HG03139 (cell line): Measurements from ENCODE around the gene SMARCA2.

Experiments
- ATAC-seq: cut with Tn5 transposase; IDR thresholded peaks from one replicate; pipeline ENCODE4 v1.9.1; 2021; ENCODE audit not compliant: unreplicated experiment

Gene SMARCA2

GRCh38 chr9:2086971-2087370 lies 71.8 kb downstream of the SMARCA2 start:
- ATAC-seq, result no peak

DNA sequence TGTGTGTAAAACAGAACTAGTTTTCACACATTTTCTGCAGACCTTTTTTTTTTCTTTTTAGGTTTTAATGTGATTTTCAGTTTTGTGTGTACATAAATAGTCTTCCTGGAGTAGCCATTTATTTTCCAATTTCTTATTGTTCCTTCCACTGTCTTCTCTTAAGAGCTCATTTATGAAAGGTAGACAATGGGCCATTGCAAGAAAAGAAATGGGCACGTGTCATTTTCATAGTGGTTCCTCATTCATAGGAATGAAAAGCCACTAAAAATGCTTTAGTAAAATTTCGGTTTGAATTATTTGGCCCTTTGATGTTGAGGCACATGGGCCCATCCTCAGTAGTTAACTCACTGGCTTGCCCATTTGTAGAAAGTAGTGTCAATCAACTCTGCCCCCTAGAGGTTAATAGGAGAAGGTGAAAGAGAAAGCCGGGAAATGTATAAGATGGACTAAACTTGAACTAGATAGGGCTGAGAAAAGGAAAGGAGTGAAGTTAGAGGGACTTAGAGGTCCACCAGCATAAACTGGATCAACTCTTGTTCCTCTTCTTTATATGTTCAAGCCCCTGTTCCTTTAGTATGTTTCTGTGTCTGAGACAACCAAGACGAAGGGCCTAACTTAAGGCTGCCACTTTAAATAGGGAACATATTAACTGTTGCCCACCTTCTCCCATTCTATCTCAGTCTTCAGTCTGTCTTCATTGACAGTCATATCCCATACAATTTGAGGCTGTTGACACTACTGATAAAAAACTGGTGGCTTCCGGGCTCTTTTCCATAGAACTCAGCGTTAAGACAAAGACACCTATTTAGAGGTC lies 72.6 kb downstream of the SMARCA2 start:
- ATAC-seq, result peak; percentile 84

GRCh38 chr9:2093920-2094597 lies 78.9 kb downstream of the SMARCA2 start:
- ATAC-seq, result no peak

DNA sequence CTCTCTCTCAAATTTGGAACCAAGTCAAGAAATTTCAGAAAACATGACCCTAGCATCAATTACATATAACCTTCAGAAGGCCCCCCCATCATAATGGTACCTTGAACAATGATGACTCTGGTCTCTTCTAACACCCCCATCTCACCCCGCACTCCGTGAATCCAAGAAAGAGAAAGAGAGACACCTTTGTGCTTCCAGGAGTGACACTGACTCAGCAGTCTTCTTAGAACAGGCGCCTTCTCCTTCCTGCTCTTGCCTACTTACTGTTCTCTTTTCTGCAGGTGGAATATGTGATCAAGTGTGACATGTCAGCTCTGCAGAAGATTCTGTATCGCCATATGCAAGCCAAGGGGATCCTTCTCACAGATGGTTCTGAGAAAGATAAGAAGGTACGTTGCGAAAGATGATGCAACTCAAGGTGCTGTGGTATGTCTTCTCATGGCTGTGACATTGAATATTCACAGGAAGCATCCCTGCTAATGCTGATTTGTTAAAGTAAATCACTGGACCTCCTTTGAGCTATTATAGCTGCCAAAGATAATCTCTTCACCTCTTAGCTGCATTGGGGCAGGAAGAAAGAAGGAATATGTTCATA lies 81.3 kb downstream of the SMARCA2 start:
- no peak for ATAC-seq

- ATAC-seq, result no peak
These were observed 91.5 kb downstream of the SMARCA2 start for GRCh38 chr9:2106666-2107065.

DNA sequence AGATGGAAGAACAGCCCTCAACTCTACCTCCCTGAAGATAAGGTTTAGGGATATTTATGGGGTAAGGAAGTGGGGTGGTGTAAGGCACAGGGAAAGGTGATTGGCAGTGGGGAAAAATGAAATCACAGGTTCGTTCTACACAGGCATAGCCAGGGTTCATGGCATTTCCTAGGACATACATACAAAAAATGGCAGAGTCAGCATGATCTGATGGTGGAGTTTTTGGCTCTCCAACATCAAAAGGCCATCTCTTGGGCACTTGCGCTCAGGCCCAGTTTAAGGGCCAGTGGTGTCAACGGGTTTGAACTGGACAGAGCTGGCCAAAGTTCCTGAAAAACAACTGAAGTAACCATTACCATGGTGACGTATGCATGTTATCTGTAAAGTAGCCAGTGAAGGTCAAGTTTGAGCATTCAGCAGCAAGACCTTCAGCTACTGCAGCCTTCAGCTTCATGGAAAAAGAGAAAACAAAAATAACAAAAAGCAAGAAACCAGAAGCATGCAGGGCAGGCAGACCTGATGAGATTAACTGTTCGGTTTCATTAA lies 92.8 kb downstream of the SMARCA2 start:
- no peak for ATAC-seq

DNA sequence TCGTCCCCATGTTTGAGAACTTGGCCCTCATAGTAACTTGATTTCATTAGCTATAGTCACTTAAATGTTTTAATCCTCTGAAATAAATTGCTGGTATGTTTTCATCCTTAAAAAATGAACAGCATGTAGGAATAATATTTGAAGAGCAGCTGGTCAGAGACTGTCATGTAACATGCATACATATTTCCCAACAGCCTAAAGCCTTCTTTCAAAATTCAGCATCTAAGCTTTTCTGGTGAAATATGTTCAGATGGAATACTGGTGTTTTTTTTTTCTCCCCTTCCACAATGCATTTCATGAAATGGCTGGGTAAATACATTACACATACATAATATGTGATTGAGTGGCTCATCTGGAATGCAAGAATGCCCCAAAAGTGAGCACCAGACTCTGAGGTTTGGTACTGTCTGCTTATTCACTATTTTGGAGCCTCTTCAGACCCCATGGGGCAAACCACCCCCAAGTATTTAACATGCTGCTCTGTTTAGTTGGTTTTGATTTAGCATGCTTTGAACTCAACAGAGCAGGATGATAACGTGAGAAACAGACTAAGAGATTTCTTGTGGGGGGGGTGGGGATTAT lies 94.0 kb downstream of the SMARCA2 start:
- no peak for ATAC-seq

DNA sequence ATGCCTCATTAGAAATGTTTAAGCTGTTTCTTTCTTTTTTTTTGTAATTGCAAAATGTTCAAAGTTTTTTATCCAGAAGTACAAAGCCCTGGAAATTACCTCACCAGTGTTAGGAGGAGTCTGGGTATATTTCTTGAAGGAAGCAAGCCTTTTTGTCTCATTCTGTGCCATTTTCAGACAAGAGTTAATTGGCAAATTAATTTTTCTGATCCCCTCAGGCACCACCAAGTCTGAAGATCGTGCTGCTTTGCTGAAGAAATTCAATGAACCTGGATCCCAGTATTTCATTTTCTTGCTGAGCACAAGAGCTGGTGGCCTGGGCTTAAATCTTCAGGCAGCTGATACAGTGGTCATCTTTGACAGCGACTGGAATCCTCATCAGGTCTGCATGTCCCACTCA lies 94.9 kb downstream of the SMARCA2 start:
- ATAC-seq, result no peak

- no peak for ATAC-seq
These were observed 100.9 kb downstream of the SMARCA2 start for GRCh38 chr9:2116073-2116472.

DNA sequence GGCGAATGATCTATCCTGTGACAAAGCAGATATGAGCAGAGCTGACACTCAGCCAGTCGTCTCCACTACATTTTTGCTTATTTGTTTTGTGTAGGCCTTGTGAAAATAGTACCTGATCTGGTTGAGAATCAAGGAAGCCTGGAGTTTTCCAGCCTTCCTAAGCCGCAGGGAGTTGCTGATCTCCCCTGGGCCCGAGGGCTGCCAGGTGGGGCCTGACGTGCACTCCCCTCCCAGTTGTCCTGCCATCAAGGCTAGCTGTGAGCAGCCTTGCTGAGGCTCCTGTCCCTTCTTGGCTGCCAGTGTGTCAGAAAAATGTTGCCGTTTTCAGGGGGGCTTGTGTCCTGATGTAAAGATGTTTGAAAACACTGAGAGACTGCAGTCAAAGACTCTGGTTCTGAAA lies 102.4 kb downstream of the SMARCA2 start:
- no peak for ATAC-seq

DNA sequence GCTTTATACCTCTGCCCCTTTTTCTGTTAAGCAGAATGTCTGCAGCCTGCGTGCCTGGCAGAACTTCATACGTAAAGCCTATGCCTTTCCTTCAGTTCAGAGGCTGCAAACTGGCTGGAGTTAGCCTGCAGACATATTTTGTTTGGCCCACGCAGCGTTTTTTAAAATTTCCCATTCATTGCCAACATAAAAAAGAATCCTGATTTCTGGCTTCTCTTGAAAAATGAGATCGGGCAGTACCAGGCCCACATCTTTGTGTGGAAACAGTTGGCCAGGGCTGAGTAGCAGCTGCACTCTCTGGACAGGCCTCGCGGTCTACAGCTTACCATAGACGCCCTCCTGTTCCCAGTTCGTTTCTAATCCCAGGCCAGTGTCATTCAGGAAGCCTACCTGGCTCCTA lies 104.4 kb downstream of the SMARCA2 start:
- no peak for ATAC-seq

- ATAC-seq, result no peak
These were observed 106.0 kb downstream of the SMARCA2 start for GRCh38 chr9:2120926-2121689.

DNA sequence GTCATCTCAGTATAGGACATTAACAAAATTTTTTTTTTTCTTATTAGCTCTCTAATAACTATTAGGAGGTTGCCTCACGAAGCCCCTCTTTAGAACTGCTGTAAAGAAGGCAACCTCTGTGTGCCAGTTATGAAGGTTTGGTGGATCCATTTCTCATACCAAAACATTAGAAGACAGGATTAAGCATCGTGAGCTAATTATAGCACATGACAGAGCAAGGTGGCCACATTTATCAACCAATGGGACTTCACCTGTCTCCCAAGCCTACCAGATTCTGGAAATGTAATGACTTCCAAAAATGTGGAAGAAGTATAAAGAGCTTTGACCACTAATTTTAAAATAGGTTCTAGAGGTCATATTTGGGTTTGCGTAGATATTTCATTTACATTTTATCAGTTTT lies 107.2 kb downstream of the SMARCA2 start:
- ATAC-seq, result no peak

- peak; percentile 89 for ATAC-seq
These were observed 110.8 kb downstream of the SMARCA2 start for GRCh38 chr9:2125906-2126305.

GRCh38 chr9:2126331-2126803 lies 111.2 kb downstream of the SMARCA2 start:
- ATAC-seq, result no peak

DNA sequence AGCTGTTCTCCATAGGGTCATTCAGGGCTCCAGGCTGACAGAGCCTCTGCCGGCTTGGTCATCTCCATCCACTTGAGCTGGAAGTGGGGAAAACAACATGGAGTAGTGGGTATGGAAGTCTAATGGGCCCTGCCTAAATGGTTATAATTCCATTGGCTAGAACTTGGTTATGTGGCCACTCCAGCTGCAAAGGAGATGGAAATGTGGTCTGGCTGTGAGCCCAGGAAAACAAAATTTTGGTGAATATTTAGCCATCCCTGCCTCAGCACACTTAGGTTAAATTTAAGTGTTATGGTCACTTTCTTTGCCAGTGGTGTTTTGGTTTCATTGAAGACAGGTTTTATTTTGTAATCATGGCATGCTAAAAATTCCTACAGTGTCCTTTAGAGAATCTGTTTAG lies 112.3 kb downstream of the SMARCA2 start:
- no peak for ATAC-seq

GRCh38 chr9:2128141-2128540 lies 113.0 kb downstream of the SMARCA2 start:
- ATAC-seq, result no peak

- no peak for ATAC-seq
These were observed 113.5 kb downstream of the SMARCA2 start for GRCh38 chr9:2128618-2129017.

- ATAC-seq, result no peak
These were observed 115.8 kb downstream of the SMARCA2 start for GRCh38 chr9:2130941-2131340.

DNA sequence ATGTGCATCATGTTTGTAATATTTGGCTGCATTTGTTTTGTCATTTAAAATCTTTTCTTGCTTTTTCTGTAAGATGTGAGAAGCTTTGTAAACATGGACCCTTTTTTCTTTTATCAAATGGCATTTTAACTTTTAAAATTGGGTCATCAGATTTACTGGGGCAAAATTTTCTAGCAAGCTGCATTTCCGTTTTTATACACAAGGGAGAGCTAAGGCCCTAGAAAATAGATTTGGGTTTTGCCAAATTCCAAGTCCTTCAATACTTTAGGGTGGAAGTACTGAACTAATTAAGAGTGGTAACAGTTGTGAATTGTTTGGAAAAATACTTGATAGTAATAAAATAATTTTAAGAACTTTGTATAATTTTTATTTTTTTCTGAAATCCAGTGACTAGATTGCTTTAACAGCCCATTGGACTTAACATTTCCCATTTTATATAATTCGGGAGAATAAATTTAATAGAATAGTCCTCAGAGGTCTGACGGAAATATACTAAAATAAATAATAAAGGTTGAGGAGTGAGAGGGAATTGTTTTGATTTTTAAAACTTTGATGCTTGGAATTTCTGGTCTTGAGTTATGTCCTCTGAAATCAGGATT lies 117.4 kb downstream of the SMARCA2 start:
- no peak for ATAC-seq
